Neural crest cell (in vitro differentiated cells): ENCODE results near the gene SYT6. TPM values are rescaled to one million over a fixed set of nuclear protein-coding genes. Genes with fewer than 3 reads are reported as not detected.

Experiments used
- DNase-seq: peaks from one replicate; pipeline ENCODE4 v3.0.0; 2021; ENCODE audit warnings: low read depth, mixed read lengths, low spot score
- H3K27ac Mint-ChIP-seq: one replicate; pipeline ENCODE4 v1.8.0; 2021; ENCODE audit warnings: mild to moderate bottlenecking, mixed read lengths; ENCODE audit not compliant: unreplicated experiment
- H3K27me3 Mint-ChIP-seq: 2 replicates; pipeline ENCODE4 v1.8.0; 2021; ENCODE audit warnings: low read depth, mild to moderate bottlenecking, mixed read lengths
- H3K36me3 Mint-ChIP-seq: 2 replicates; pipeline ENCODE4 v1.8.0; 2021; ENCODE audit warnings: low read depth, mild to moderate bottlenecking, mixed read lengths
- H3K4me1 Mint-ChIP-seq: 2 replicates; pipeline ENCODE4 v1.8.0; 2021; ENCODE audit warnings: mixed read lengths
- H3K4me3 Mint-ChIP-seq: one replicate; pipeline ENCODE4 v1.8.0; 2021; ENCODE audit warnings: mild to moderate bottlenecking, mixed read lengths
- H3K9me3 Mint-ChIP-seq: 2 replicates; pipeline ENCODE4 v1.8.0; 2021; ENCODE audit warnings: mixed read lengths
- total RNA-seq: library from RNA; stranded (reverse); gene quantifications from 2 replicates; pipeline ENCODE4 v1.2.1, GENCODE V29; 2021
- TF ChIP-seq, protein P1 (sequence below): fragments of 200-600 bp; sonication (generic); conservative IDR thresholded peaks from 2 replicates; pipeline ENCODE4 v1.5.0; 2021; ENCODE audit warnings: antibody characterized with exemption, mild to moderate bottlenecking

Gene SYT6
- total RNA-seq, 1 donor from 2014 or later, result 3.1 TPM

DNA sequence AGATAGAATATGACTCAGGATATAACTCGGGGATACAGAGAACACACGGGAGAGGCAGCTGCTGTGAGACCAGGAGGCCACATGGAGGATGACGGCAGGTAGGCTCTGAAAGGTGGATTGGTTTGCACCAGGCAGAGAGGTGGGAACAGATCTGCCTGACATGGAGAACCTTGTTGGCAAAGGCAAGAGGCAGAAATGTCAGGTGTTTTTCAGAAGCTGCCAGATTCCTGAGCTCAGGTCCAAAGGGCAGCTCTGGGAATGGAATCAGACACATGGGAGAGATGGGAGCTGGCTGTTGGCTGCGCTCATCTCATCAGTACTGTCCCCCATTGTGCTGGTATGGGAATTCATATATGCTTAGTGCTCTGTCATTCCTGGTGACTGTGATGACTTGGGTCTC lies 19.2 kb downstream of the SYT6 start:
- H3K27me3 Mint-ChIP-seq, result no peaks in the 10 kb centered on the region
- H3K4me1 Mint-ChIP-seq, result peaks cover 27% of the 10 kb centered on the region
- DNase-seq, result no peak
- no peaks in the 10 kb centered on the region for H3K9me3 Mint-ChIP-seq
- peaks cover 13% of the 10 kb centered on the region for H3K36me3 Mint-ChIP-seq
- no peak overlapping the region for H3K4me3 Mint-ChIP-seq
- H3K27ac Mint-ChIP-seq, result no peak overlapping the region
- TF ChIP-seq, protein P1, sequence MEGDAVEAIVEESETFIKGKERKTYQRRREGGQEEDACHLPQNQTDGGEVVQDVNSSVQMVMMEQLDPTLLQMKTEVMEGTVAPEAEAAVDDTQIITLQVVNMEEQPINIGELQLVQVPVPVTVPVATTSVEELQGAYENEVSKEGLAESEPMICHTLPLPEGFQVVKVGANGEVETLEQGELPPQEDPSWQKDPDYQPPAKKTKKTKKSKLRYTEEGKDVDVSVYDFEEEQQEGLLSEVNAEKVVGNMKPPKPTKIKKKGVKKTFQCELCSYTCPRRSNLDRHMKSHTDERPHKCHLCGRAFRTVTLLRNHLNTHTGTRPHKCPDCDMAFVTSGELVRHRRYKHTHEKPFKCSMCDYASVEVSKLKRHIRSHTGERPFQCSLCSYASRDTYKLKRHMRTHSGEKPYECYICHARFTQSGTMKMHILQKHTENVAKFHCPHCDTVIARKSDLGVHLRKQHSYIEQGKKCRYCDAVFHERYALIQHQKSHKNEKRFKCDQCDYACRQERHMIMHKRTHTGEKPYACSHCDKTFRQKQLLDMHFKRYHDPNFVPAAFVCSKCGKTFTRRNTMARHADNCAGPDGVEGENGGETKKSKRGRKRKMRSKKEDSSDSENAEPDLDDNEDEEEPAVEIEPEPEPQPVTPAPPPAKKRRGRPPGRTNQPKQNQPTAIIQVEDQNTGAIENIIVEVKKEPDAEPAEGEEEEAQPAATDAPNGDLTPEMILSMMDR, result no peak

DNA sequence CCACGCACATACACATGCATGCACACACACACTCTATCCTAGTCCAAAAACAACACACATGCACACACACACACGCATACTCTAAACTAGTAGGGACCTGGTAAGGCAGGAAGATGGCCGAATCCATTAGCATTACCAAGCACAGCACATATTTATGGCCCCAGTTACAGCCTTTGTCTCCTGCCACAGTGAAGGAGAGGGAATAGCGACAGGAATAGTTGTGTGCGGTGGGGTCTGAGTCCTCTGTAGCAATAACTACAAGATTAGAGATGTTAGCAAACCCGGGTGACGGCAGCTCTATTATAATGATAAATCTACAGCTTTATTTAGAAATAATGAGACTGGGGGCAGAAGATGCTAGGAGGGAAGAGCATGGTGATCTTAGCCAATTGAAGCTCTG lies 20.5 kb downstream of the SYT6 start:
- Mint-ChIP-seq H3K36me3 (peaks cover 10% of the 10 kb centered on the region), H3K27me3 (no peaks in the 10 kb centered on the region), H3K27ac (no peak overlapping the region), H3K9me3 (no peaks in the 10 kb centered on the region), H3K4me3 (no peak overlapping the region), H3K4me1 (peaks cover 27% of the 10 kb centered on the region)
- TF ChIP-seq, protein P1, result no peak
- DNase-seq, result no peak

DNA sequence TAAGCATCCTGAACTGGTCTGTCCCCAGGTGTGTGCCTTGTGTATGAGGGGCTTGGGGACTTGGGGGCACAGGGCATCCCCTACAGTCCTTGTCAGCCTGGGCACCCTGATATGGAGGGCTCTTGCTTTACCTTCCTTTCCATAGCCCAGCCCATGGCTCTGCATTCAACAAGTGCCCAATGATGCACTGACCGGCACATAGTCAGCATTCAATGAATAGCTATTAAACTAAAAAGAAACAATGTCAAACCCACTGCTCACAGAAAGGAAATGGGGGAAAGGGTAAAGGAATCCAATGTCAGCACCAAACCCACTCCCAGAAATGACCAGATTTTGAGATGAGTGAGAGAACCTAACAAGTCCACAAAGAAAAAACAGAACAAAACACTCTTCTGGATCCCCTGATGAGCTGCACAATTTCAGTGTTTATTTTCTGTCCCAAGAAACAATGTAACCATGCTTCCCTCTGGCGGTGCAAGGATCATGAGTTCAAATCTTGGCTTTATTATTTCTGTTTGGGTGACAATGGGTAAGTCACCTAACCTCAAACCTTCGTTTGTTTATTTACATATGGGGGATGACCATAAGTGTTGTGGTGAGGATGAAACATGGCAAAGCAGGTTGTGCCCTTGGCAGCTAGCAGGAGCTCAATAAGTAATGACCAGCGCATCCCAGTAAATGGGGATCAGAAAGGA lies 22.0 kb downstream of the SYT6 start:
- Mint-ChIP-seq H3K4me3 (no peak overlapping the region), H3K27ac (no peak overlapping the region), H3K9me3 (no peaks in the 10 kb centered on the region), H3K4me1 (peaks cover 27% of the 10 kb centered on the region), H3K36me3 (peaks cover 6% of the 10 kb centered on the region), H3K27me3 (no peaks in the 10 kb centered on the region)
- no peak for DNase-seq
- TF ChIP-seq, protein P1, result no peak

DNA sequence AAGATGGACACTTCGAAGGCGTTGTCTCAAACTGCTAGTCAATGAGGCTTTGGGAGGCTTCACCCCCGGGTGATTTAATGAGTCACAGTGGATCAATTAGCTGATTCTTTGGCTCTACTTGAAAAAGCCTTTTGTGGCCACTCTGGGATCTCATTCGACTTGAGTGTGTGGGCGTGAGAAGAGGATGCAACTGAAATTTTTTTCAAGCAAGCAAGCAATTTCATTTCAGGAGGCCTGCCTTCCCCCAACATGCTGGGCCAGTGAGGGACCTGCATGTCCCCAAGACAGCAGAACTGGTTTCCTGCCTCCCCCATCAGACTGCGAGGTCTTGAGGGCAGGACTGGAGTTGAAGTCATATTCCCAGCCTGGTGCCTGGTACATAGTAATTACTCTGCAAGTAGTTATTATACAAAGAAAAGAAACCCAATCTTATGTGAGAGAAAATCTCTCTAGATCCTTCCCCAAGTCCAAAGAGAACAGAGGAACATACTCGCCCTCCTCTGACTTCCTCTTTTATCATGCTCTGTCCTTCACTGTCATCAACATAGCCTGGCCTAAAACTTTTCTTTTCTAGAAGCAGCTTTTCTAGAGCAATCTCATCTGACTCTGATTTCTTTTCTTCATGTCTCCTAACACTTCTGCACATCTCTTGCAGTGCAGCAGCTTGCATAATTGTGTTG lies 22.7 kb downstream of the SYT6 start:
- TF ChIP-seq, protein P1, result no peak
- Mint-ChIP-seq H3K27me3 (no peaks in the 10 kb centered on the region), H3K4me1 (peaks cover 34% of the 10 kb centered on the region), H3K9me3 (no peaks in the 10 kb centered on the region), H3K4me3 (no peak overlapping the region), H3K36me3 (peaks cover 6% of the 10 kb centered on the region), H3K27ac (no peak overlapping the region)
- DNase-seq, result no peak

DNA sequence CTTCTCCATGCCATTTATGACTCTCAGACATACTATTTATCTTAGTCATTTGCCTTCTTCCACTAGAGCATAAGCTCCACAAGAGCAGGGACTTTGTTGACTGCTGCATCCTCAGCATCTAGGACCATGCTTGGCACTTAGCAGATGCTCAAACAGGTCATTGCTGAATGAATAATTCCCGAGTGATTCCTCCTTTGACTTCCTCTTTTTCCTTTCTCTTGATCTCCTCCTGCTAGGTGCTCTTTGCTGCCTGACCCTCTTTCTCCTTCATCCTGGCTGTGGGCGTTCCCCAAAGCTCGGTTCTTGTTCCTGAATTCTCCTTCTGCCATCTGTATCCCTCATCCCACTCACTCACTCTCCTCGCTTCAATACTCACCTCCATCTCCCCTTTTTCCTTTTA lies 23.5 kb downstream of the SYT6 start:
- Mint-ChIP-seq H3K4me1 (peaks cover 38% of the 10 kb centered on the region), H3K27me3 (no peaks in the 10 kb centered on the region), H3K27ac (no peak overlapping the region), H3K4me3 (no peak overlapping the region), H3K36me3 (peaks cover 6% of the 10 kb centered on the region), H3K9me3 (no peaks in the 10 kb centered on the region)
- no peak for DNase-seq
- TF ChIP-seq, protein P1, result no peak
